ENCODE data around the gene ZWILCH.

GRCh38 chr15:66476535-66476934, 28.6 kb upstream of the ZWILCH start:
- TF ChIP-seq CTCF (IDR thresholded peaks at IDR 0.05; ENCODE audit: low read depth, low read length, missing input control) (no peak), JUND (IDR thresholded peaks at IDR 0.05) (no peak), RXRA (IDR thresholded peaks at IDR 0.05) (no peak), TAF1 (conservative IDR thresholded peaks at IDR 0.05) (no peak), SP1 (IDR thresholded peaks at IDR 0.05) (no peak), REST (IDR thresholded peaks at IDR 0.05) (no peak), NR2F2 (IDR thresholded peaks at IDR 0.05) (no peak), ZBTB33 (IDR thresholded peaks at IDR 0.05) (no peak), ATF3 (IDR thresholded peaks at IDR 0.05) (no peak), MAX (IDR thresholded peaks at IDR 0.05) (no peak), YY1 (IDR thresholded peaks at IDR 0.05) (no peak), FOXA1 (IDR thresholded peaks at IDR 0.05) (no peak), EGR1 (IDR thresholded peaks at IDR 0.05; ENCODE audit: low read depth in 2 of 2) (no peak), RAD21 (IDR thresholded peaks at IDR 0.05) (no peak)
